ENCODE data around the gene PRKAB1. TPM values are rescaled to one million over a fixed set of nuclear protein-coding genes. Genes with fewer than 3 reads are reported as not detected.
"Not testable (repeated sequence)": the region's sequence is repeated elsewhere in the genome, so short reads cannot be mapped to it uniquely, and the experiment has no call there.

The PRKAB1 gene
- total RNA-seq, 1 experiment from 2014 or later: 42.2 TPM

DNA sequence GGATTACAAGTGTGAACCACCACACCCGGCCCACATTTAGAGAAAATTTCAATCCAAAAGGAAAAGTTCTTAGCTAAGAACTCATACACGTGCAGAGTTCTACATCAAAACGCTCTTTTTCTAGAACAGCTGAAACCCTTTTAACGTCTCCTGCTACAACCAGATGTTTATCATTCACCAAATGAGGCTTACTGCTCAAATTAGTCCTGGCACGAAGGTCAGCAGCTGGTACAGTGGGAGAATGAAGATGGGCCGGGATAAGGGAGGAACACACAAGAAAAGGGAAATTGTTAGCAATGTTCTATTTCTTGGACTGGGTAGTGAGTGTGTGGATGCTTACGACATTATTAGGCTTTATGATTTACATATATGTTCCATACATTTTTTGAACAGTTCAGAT lies 37.2 kb downstream of the PRKAB1 start:
- H3K9me3 Mint-ChIP-seq: no peaks in the 10 kb centered on the region
- no peak overlapping the region for H3T11ph ChIP-seq (ENCODE audit: low read length)
- no peak overlapping the region for H3K4me3 Mint-ChIP-seq
- no peak overlapping the region for H4K91ac ChIP-seq (ENCODE audit: insufficient read length, low read depth, low read length)
- no peak overlapping the region for H2BK120ac ChIP-seq (ENCODE audit: low read depth, low read length, poor library complexity, severe bottlenecking)
- H3K18ac ChIP-seq (ENCODE audit: insufficient read length, low read depth, low read length): no peak overlapping the region
- H3K4me1 ChIP-seq (ENCODE audit: insufficient read depth, low read length): no peaks in the 10 kb centered on the region
- H2AK5ac ChIP-seq (ENCODE audit: insufficient read length, low read length): no peak overlapping the region
- H2AFZ ChIP-seq (ENCODE audit: low read length): no peak overlapping the region
- no peak overlapping the region for H3K56ac ChIP-seq (ENCODE audit: insufficient read length, low read depth, low read length)
- no peaks in the 10 kb centered on the region for H3K27me3 ChIP-seq (ENCODE audit: insufficient read depth, low read length)
- no peaks in the 10 kb centered on the region for H4K20me1 ChIP-seq (ENCODE audit: control insufficient read depth, insufficient read depth, insufficient read length)
- no peaks in the 10 kb centered on the region for H3K79me1 ChIP-seq (ENCODE audit: insufficient read depth, low read depth, low read length, poor library complexity, severe bottlenecking)
- no peak overlapping the region for H3K23ac ChIP-seq (ENCODE audit: insufficient read length, low read depth, low read length)
- no peaks in the 10 kb centered on the region for H3K9me3 ChIP-seq (ENCODE audit: control insufficient read depth, low read depth, low read length)
- DNase-seq: no peak
- H4K5ac ChIP-seq (ENCODE audit: insufficient read length, low read depth, low read length): no peak overlapping the region
- no peak overlapping the region for H4K8ac ChIP-seq (replicated peaks; ENCODE audit: insufficient read length, low read depth, low read length)
- H3K23me2 ChIP-seq (ENCODE audit: insufficient read length, low read depth, low read length, poor library complexity, severe bottlenecking): no peaks in the 10 kb centered on the region
- no peak overlapping the region for H3K27ac ChIP-seq (ENCODE audit: insufficient read length, low read depth, low read length)
- no peaks in the 10 kb centered on the region for H3K79me2 ChIP-seq (ENCODE audit: insufficient read depth, low read length)
- H2BK15ac ChIP-seq (ENCODE audit: low read depth, low read length): no peak overlapping the region
- no peak overlapping the region for H3K4ac ChIP-seq (ENCODE audit: low read depth, low read length)
- H3K14ac ChIP-seq (ENCODE audit: insufficient read depth, low read length): no peak overlapping the region
- no peak overlapping the region for H3K4me2 ChIP-seq (ENCODE audit: insufficient read depth, insufficient read length, low read length)
- no CpG with 5 or more reads among the region's 7 CpGs for WGBS (ENCODE audit: extremely low coverage, insufficient read length, low lambda C conversion rate)
- no peak overlapping the region for H2BK12ac ChIP-seq (ENCODE audit: insufficient read length, low read depth, low read length)
- H3K36me3 Mint-ChIP-seq (ENCODE audit: insufficient read depth in 1 of 3, low read depth in 3 of 3): peaks cover 45 to 82% (median 80%) of the 10 kb centered on the region in 3 experiments; a peak in 6 of 7 replicates
- no peak overlapping the region for H3K9ac ChIP-seq (ENCODE audit: extremely low read depth, insufficient read length, low read length)
- H2BK20ac ChIP-seq (ENCODE audit: low read depth, low read length, poor library complexity, severe bottlenecking): no peak overlapping the region
- no peak overlapping the region for H2BK5ac ChIP-seq (ENCODE audit: insufficient read length, low read length)
- TF ChIP-seq, protein P1, sequence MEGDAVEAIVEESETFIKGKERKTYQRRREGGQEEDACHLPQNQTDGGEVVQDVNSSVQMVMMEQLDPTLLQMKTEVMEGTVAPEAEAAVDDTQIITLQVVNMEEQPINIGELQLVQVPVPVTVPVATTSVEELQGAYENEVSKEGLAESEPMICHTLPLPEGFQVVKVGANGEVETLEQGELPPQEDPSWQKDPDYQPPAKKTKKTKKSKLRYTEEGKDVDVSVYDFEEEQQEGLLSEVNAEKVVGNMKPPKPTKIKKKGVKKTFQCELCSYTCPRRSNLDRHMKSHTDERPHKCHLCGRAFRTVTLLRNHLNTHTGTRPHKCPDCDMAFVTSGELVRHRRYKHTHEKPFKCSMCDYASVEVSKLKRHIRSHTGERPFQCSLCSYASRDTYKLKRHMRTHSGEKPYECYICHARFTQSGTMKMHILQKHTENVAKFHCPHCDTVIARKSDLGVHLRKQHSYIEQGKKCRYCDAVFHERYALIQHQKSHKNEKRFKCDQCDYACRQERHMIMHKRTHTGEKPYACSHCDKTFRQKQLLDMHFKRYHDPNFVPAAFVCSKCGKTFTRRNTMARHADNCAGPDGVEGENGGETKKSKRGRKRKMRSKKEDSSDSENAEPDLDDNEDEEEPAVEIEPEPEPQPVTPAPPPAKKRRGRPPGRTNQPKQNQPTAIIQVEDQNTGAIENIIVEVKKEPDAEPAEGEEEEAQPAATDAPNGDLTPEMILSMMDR (conservative IDR thresholded peaks at IDR 0.05): no peak
- H3K27me3 Mint-ChIP-seq (ENCODE audit: low read depth): no peaks in the 10 kb centered on the region
- peak overlapping the region in 1 of 3 experiments; percentile 11; a peak in 1 of 7 replicates for H3K27ac Mint-ChIP-seq
- H3K4me1 Mint-ChIP-seq: peaks cover 3 to 13% of the 10 kb centered on the region in 2 experiments

DNA sequence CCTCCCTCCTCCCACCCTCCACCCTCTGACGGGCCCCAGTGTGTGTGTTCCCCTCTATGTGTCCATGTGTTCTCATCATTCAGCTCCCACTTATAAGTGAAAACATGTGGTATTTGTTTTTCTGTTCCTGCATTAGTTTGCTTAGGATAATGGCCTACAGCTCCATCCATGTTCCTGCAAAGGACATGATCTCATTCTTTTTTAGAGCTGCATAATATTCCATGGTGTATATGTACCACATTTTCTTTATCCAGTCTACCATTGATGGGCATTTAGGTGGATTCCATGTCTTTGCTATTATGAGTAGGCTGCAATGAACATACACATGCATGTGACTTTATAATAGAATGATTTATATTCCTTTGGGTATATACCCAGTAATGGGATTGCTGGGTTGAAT lies 38.5 kb downstream of the PRKAB1 start:
- H3T11ph ChIP-seq (ENCODE audit: low read length); H3K18ac ChIP-seq (ENCODE audit: insufficient read length, low read depth, low read length); H2BK120ac ChIP-seq (ENCODE audit: low read depth, low read length, poor library complexity, severe bottlenecking); H4K20me1 ChIP-seq (ENCODE audit: control insufficient read depth, insufficient read depth, insufficient read length); H3K9ac ChIP-seq (ENCODE audit: extremely low read depth, insufficient read length, low read length); H2BK5ac ChIP-seq (ENCODE audit: insufficient read length, low read length); H3K27ac Mint-ChIP-seq; H3K79me1 ChIP-seq (ENCODE audit: insufficient read depth, low read depth, low read length, poor library complexity, severe bottlenecking); H3K14ac ChIP-seq (ENCODE audit: insufficient read depth, low read length); H3K79me2 ChIP-seq (ENCODE audit: insufficient read depth, low read length); H2BK15ac ChIP-seq (ENCODE audit: low read depth, low read length); H3K4ac ChIP-seq (ENCODE audit: low read depth, low read length); H3K27me3 ChIP-seq (ENCODE audit: insufficient read depth, low read length); H2BK20ac ChIP-seq (ENCODE audit: low read depth, low read length, poor library complexity, severe bottlenecking); H3K4me1 ChIP-seq (ENCODE audit: insufficient read depth, low read length); H3K4me3 Mint-ChIP-seq; H3K4me2 ChIP-seq (ENCODE audit: insufficient read depth, insufficient read length, low read length); H2AFZ ChIP-seq (ENCODE audit: low read length); H3K23ac ChIP-seq (ENCODE audit: insufficient read length, low read depth, low read length); H3K9me3 ChIP-seq (ENCODE audit: control insufficient read depth, low read depth, low read length); H2AK5ac ChIP-seq (ENCODE audit: insufficient read length, low read length); H4K8ac ChIP-seq (replicated peaks; ENCODE audit: insufficient read length, low read depth, low read length); H3K9me3 Mint-ChIP-seq; H3K23me2 ChIP-seq (ENCODE audit: insufficient read length, low read depth, low read length, poor library complexity, severe bottlenecking); H3K27me3 Mint-ChIP-seq (ENCODE audit: low read depth); H4K91ac ChIP-seq (ENCODE audit: insufficient read length, low read depth, low read length); H2BK12ac ChIP-seq (ENCODE audit: insufficient read length, low read depth, low read length); H3K56ac ChIP-seq (ENCODE audit: insufficient read length, low read depth, low read length); H3K27ac ChIP-seq (ENCODE audit: insufficient read length, low read depth, low read length); H3K4me1 Mint-ChIP-seq; H4K5ac ChIP-seq (ENCODE audit: insufficient read length, low read depth, low read length); DNase-seq: not testable (repeated sequence)
- no CpG with 5 or more reads among the region's 1 CpG for WGBS (ENCODE audit: extremely low coverage, insufficient read length, low lambda C conversion rate)
- H3K36me3 Mint-ChIP-seq (ENCODE audit: insufficient read depth in 1 of 3, low read depth in 3 of 3): peaks cover 42 to 86% (median 82%) of the 10 kb centered on the region in 3 experiments; a peak in 6 of 7 replicates

Data from H9 (cell line).